Tibial nerve (tissue), 4 donors: ENCODE data around the gene DYDC1. TPM values are rescaled to one million over a fixed set of nuclear protein-coding genes. Genes with fewer than 3 reads are reported as not detected.

ENCODE experiments used
- DNase-seq, 2 donors: peaks; one replicate each; pipeline ENCODE4 v3.0.0-alpha.2; 2019; ENCODE audit warnings: low spot score in 2 of 2
- H3K27ac ChIP-seq, 4 donors: fragments of 200-600 bp; sonication (generic) in 3 of 4; one replicate each; pipeline ENCODE4 v1.5.1; 2017 to 2019; ENCODE audit warnings: mild to moderate bottlenecking in 1 of 4
- H3K27me3 ChIP-seq, 2 donors: fragments of 200-600 bp; sonication (generic) in 1 of 2; one replicate each; pipeline versions ENCODE4 v1.5.1 to v1.6.0; 2017 to 2019
- H3K36me3 ChIP-seq, 3 donors: fragments of 200-600 bp; sonication (generic); one replicate each; pipeline ENCODE4 v1.5.1; 2018 to 2019
- H3K4me1 ChIP-seq, 4 donors: fragments of 200-600 bp; sonication (generic) in 3 of 4; one replicate each; pipeline ENCODE4 v1.5.1; 2017 to 2019
- H3K4me3 ChIP-seq, 4 donors: fragments of 200-600 bp; sonication (generic) in 3 of 4; one replicate each; pipeline ENCODE4 v1.5.1; 2017 to 2019; ENCODE audit warnings: mild to moderate bottlenecking in 1 of 4, moderate library complexity in 1 of 4
- H3K9me3 ChIP-seq, 4 donors: fragments of 200-600 bp; sonication (generic) in 3 of 4; one replicate each; pipeline ENCODE4 v1.5.1; 2017 to 2019
- CTCF ChIP-seq, 5 experiments: fragments of 200-600 bp in 3 of 5; fragments of 450-650 bp in 2 of 5; sonication (generic) in 3 of 5; IDR thresholded peaks; one replicate each; pipeline ENCODE4 v1.5.1; 2016 to 2019; ENCODE audit warnings: antibody characterized with exemption in 5 of 5, mild to moderate bottlenecking in 3 of 5, moderate library complexity in 2 of 5
- EP300 ChIP-seq, 2 donors: sonication (generic); formaldehyde crosslinking; IDR thresholded peaks; one replicate each; pipeline ENCODE4 v1.6.1; 2017; ENCODE audit warnings: antibody characterized with exemption in 2 of 2, mild to moderate bottlenecking in 1 of 2
- POLR2A ChIP-seq, 2 donors: fragments of 450-650 bp; IDR thresholded peaks; one replicate each; pipeline ENCODE4 v1.6.1; 2017; ENCODE audit warnings: antibody characterized with exemption in 2 of 2, mild to moderate bottlenecking in 2 of 2, moderate library complexity in 2 of 2
- WGBS, 2 donors: methylation state at CpG; one replicate each; pipeline ENCODE4 v1.1.5; 2018; 5-methylcytosine and 5-hydroxymethylcytosine counted together
- total RNA-seq, 4 donors: library from RNA; depleted of rRNA; stranded (reverse); fragments of >200 nt; gene quantifications; one replicate each; pipeline ENCODE4 v1.1.0, GENCODE V29; 2016

DYDC1 gene
- total RNA-seq: not detected

- DNase-seq: no peak
- 0 to 5% methylated on average over 22 to 36 of the region's 43 CpGs for WGBS, 2 donors
Observed at GRCh38 chr10:80356563-80356988, at the start of gene DYDC1, which contains the start of gene DYDC2. TSS of gene DYDC1 (minus strand) at chr10:80356755. CDS start at chr10:80352601, 4,154 bp downstream. TSS of gene DYDC2 (plus strand) at chr10:80356781. CDS start at chr10:80362444, 5,663 bp downstream.

DNA sequence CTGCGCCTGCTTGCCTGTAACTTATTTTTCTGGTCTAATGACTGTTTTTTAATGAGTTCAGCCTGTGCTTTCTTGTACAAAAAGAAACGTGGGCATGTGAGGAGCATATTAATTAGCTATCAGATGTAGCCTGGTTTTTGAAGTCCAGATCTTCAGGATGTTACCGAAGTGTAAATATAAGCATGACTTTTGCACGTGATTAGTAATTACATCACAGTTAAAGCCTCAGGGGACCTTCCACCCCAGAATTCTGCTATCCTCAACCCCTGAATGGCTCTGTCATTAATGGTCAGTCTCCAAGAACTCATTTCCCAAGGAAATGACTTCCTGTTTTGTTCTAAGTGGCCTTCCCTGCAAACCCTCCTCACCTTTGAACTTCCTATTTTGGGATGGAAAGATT is 49.6 kb upstream of the DYDC1 start:
- Histone ChIP-seq H3K4me3 (no peak overlapping the region), H3K27ac (peak overlapping the region in 2 of 4 donors; percentile 10 to 43), H3K36me3 (no peaks in the 10 kb centered on the region), H3K4me1 (peaks cover 0 to 40% (median 15%) of the 10 kb centered on the region in 4 donors), H3K9me3 (no peaks in the 10 kb centered on the region), H3K27me3 (no peaks in the 10 kb centered on the region)
- 34 to 60% methylated on average over 4 of the region's 4 CpGs for WGBS, 2 donors
- no peak for TF ChIP-seq EP300 (IDR thresholded peaks at IDR 0.05)
- DNase-seq: no peak

More at GRCh38 chr10:80356563-80356988, at the start of gene DYDC1, which contains the start of gene DYDC2:
- H3K4me3 ChIP-seq: peak within 1 kb of the TSS in 3 of 4 donors; percentile 23 to 48 (median 27)
- TF ChIP-seq EP300 (IDR thresholded peaks at IDR 0.05): no peak
- no peak for TF ChIP-seq POLR2A (IDR thresholded peaks at IDR 0.05)
- no peak for TF ChIP-seq CTCF (IDR thresholded peaks at IDR 0.05)
- no peak within 1 kb of the TSS for H3K27ac ChIP-seq
- H3K27me3 ChIP-seq: peaks cover 0 to 30% of the 10 kb centered on the region in 2 donors
- H3K9me3 ChIP-seq: no peaks in the 10 kb centered on the region
- peaks cover 0 to 15% (median 6%) of the 10 kb centered on the region in 4 donors for H3K4me1 ChIP-seq
- no peaks in the 10 kb centered on the region for H3K36me3 ChIP-seq

DNA sequence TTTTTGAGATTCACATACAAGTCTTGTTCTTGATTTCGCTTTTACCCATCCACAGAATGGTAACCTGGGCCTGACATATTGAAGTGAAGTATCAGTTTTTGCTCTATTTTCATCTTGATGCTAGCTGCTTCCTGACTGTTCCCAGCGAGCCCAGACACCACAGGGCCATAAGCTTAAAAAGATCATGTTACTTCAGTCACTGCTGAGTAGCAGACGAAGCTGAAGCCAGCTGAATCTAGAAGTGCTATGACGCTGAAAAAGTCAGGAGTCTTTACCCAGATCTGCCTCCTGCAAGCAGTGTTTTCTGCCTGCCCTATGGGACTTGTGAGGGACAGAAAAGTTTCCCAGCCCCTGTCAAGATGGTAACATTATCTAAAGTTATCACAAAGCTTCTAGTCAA is 49.1 kb upstream of the DYDC1 start:
- peak overlapping the region in 2 of 4 donors; percentile 10 to 43 for H3K27ac ChIP-seq
- peaks cover 0 to 34% (median 10%) of the 10 kb centered on the region in 4 donors for H3K4me1 ChIP-seq
- H3K36me3 ChIP-seq: no peaks in the 10 kb centered on the region
- 72% methylated on average over 4 of the region's 4 CpGs for WGBS, 2 donors
- H3K9me3 ChIP-seq: no peaks in the 10 kb centered on the region
- TF ChIP-seq CTCF (IDR thresholded peaks at IDR 0.05) (no peak), POLR2A (IDR thresholded peaks at IDR 0.05) (no peak), EP300 (IDR thresholded peaks at IDR 0.05) (no peak)
- no peaks in the 10 kb centered on the region for H3K27me3 ChIP-seq
- no peak overlapping the region for H3K4me3 ChIP-seq
- no peak for DNase-seq

- Histone ChIP-seq H3K27me3 (no peaks in the 10 kb centered on the region), H3K9me3 (no peaks in the 10 kb centered on the region), H3K4me1 (peaks cover 0 to 28% (median 4%) of the 10 kb centered on the region in 4 donors), H3K27ac (peak overlapping the region in 1 of 4 donors; percentile 43), H3K36me3 (no peaks in the 10 kb centered on the region), H3K4me3 (no peak overlapping the region)
- TF ChIP-seq CTCF (IDR thresholded peaks at IDR 0.05) (no peak), POLR2A (IDR thresholded peaks at IDR 0.05) (no peak)
- DNase-seq: no peak
- WGBS, 2 donors: 87 to 94% methylated on average over 1 of the region's 1 CpG
Observed at GRCh38 chr10:80405035-80405434, 48.5 kb upstream of the DYDC1 start.

DNA sequence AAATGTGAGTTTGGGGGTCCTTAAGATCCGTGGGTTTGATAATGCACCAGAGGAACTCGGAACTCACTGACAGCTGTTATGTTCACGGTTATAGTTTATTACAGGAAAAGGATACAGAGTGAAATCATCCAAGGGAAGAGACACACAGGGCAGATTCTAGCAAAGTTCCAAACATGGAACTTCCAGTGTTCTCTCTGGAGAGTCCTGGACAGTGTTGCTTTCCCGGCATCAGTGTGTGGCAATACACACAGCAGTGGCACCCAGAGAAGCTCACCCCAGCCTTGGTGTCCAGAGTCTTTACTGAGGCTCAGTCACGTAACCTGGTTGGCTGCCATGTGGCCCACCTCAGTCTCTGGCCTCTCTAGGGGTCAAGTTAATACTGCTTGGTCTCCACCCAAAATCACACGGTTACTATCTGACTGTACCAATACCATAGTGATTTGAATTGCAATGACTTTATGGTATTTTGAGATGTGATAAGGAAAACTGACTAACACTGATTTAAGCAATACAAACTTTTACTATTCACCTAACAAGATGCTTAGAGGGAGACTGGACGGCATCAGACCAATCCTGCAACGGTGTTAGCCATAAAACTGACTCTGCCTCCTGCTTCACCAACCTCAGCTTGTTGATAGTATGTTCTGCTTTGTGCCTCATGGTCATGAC is 43.7 kb upstream of the DYDC1 start:
- H3K27me3 ChIP-seq: no peaks in the 10 kb centered on the region
- no peak for DNase-seq
- 64 to 71% methylated on average over 8 of the region's 8 CpGs for WGBS, 2 donors
- no peaks in the 10 kb centered on the region for H3K4me1 ChIP-seq
- H3K4me3 ChIP-seq: no peak overlapping the region
- H3K36me3 ChIP-seq: no peaks in the 10 kb centered on the region
- no peaks in the 10 kb centered on the region for H3K9me3 ChIP-seq
- TF ChIP-seq EP300 (IDR thresholded peaks at IDR 0.05) (no peak), POLR2A (IDR thresholded peaks at IDR 0.05) (no peak), CTCF (IDR thresholded peaks at IDR 0.05) (no peak)
- no peak overlapping the region for H3K27ac ChIP-seq
